ENCODE data around the gene APOO.

APOO gene

DNA sequence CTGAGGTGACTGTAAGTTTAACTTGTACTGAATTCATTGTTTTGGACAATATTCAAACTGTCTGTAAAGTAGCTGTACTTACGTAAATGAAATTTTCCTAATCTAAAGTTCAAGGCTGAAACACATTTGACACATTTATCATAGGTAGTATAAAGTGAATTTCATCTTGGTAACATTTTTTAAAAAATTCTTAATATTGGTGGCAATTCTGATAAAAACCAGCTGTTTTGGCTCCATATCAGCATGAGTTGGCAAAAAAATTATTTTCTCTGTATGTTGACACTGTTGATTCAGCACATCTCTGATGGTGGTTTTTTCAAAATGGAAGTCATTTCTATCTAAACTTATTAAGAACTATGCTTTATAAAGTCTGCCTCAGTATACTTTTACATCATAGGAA, 31.0 kb upstream of the APOO start:
- Histone ChIP-seq H2BK120ac (ENCODE audit: low read depth, low read length) (no peak overlapping the region), H3K4me2 (ENCODE audit: insufficient read depth, low read length, poor library complexity, severe bottlenecking) (no peak overlapping the region), H2BK5ac (ENCODE audit: low read length) (no peak overlapping the region), H3K36me3 (replicated peaks in 1 of 2; ENCODE audit: control insufficient read depth in 2 of 2, insufficient read depth in 2 of 2, low read length in 2 of 2) (no peaks in the 10 kb centered on the region), H2BK15ac (ENCODE audit: low read length) (no peak overlapping the region), H3K9ac (ENCODE audit: low read depth, low read length, poor library complexity) (no peak overlapping the region), H3K27ac (replicated peaks; ENCODE audit: low read length) (no peak overlapping the region), H4K8ac (ENCODE audit: low read depth, low read length) (no peak overlapping the region), H3K27me3 (ENCODE audit: control insufficient read depth in 3 of 3, insufficient read depth in 3 of 3, low read depth in 1 of 3, low read length in 3 of 3) (no peaks in the 10 kb centered on the region), H3K4me1 (ENCODE audit: control insufficient read depth in 2 of 2, insufficient read depth in 1 of 2, low read depth in 1 of 2, low read length in 2 of 2) (no peaks in the 10 kb centered on the region), H4K91ac (ENCODE audit: low read depth, low read length, poor library complexity) (no peak overlapping the region), H3K23ac (ENCODE audit: low read depth, low read length, poor library complexity) (no peak overlapping the region), H3K79me1 (ENCODE audit: low read depth, low read length) (no peaks in the 10 kb centered on the region), H3K4ac (ENCODE audit: low read length) (no peak overlapping the region), H2BK12ac (ENCODE audit: low read length) (no peak overlapping the region), H3K9me3 (replicated peaks in 1 of 2; ENCODE audit: control insufficient read depth in 2 of 2, insufficient read depth in 1 of 2, low read depth in 1 of 2, low read length in 2 of 2) (no peaks in the 10 kb centered on the region), H3K14ac (ENCODE audit: low read length) (no peak overlapping the region), H2AFZ (ENCODE audit: low read length) (no peak overlapping the region), H3K18ac (ENCODE audit: low read length) (no peak overlapping the region), H3K4me3 (ENCODE audit: low read length in 2 of 2) (no peak overlapping the region), H2AK5ac (ENCODE audit: low read depth, low read length) (no peak overlapping the region)
- no CpG with 5 or more reads among the region's 1 CpG for WGBS, 2 donors (ENCODE audit: extremely low coverage in 2 of 2, insufficient read length in 2 of 2, insufficient replicate concordance in 1 of 2)
- no peak for DNase-seq (ENCODE audit: low spot score)

DNA sequence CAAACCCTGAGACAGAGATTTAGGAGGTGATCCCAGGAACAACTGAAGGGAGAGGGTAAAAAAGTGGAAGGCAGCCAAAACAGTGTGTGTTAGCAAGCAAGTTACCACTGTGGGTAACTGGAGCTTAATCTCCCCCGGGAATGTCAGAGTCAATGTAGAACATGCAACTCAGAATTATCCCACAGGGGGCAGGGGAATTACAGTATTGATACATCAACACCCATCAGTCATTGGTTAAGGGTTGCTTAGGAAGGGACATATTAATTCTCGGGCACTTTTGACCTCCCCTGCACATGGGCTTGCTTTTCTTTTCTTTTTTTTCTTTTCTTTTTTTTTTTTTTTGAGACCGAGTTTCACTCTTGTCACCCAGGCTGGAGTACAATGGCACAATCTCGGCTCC, 29.4 kb upstream of the APOO start:
- H3K14ac ChIP-seq (ENCODE audit: low read length): no peak overlapping the region
- no peak overlapping the region for H3K4ac ChIP-seq (ENCODE audit: low read length)
- no peaks in the 10 kb centered on the region for H3K79me1 ChIP-seq (ENCODE audit: low read depth, low read length)
- no peak for DNase-seq (ENCODE audit: low spot score)
- no peak overlapping the region for H3K23ac ChIP-seq (ENCODE audit: low read depth, low read length, poor library complexity)
- H3K4me2 ChIP-seq (ENCODE audit: insufficient read depth, low read length, poor library complexity, severe bottlenecking): no peak overlapping the region
- no peak overlapping the region for H2AFZ ChIP-seq (ENCODE audit: low read length)
- no peak overlapping the region for H4K8ac ChIP-seq (ENCODE audit: low read depth, low read length)
- H2BK5ac ChIP-seq (ENCODE audit: low read length): no peak overlapping the region
- H3K4me1 ChIP-seq (ENCODE audit: control insufficient read depth in 2 of 2, insufficient read depth in 1 of 2, low read depth in 1 of 2, low read length in 2 of 2): no peaks in the 10 kb centered on the region
- H2BK120ac ChIP-seq (ENCODE audit: low read depth, low read length): no peak overlapping the region
- WGBS, 2 donors (ENCODE audit: extremely low coverage in 2 of 2, insufficient read length in 2 of 2, insufficient replicate concordance in 1 of 2): no CpG with 5 or more reads among the region's 4 CpGs
- H4K91ac ChIP-seq (ENCODE audit: low read depth, low read length, poor library complexity): no peak overlapping the region
- no peaks in the 10 kb centered on the region for H3K36me3 ChIP-seq (replicated peaks in 1 of 2; ENCODE audit: control insufficient read depth in 2 of 2, insufficient read depth in 2 of 2, low read length in 2 of 2)
- no peak overlapping the region for H2AK5ac ChIP-seq (ENCODE audit: low read depth, low read length)
- no peak overlapping the region for H3K4me3 ChIP-seq (ENCODE audit: low read length in 2 of 2)
- no peak overlapping the region for H2BK12ac ChIP-seq (ENCODE audit: low read length)
- H3K18ac ChIP-seq (ENCODE audit: low read length): no peak overlapping the region
- H3K27ac ChIP-seq (replicated peaks; ENCODE audit: low read length): no peak overlapping the region
- H3K9ac ChIP-seq (ENCODE audit: low read depth, low read length, poor library complexity): no peak overlapping the region
- no peaks in the 10 kb centered on the region for H3K27me3 ChIP-seq (ENCODE audit: control insufficient read depth in 3 of 3, insufficient read depth in 3 of 3, low read depth in 1 of 3, low read length in 3 of 3)
- H3K9me3 ChIP-seq (replicated peaks in 1 of 2; ENCODE audit: control insufficient read depth in 2 of 2, insufficient read depth in 1 of 2, low read depth in 1 of 2, low read length in 2 of 2): no peaks in the 10 kb centered on the region
- no peak overlapping the region for H2BK15ac ChIP-seq (ENCODE audit: low read length)

GRCh38 chrX:23936180-23936579, 28.4 kb upstream of the APOO start:
- Histone ChIP-seq H2BK5ac (ENCODE audit: low read length) (no peak overlapping the region), H3K18ac (ENCODE audit: low read length) (no peak overlapping the region), H3K79me1 (ENCODE audit: low read depth, low read length) (no peaks in the 10 kb centered on the region), H3K9ac (ENCODE audit: low read depth, low read length, poor library complexity) (no peak overlapping the region), H3K4ac (ENCODE audit: low read length) (no peak overlapping the region), H3K4me3 (ENCODE audit: low read length in 2 of 2) (no peak overlapping the region), H3K23ac (ENCODE audit: low read depth, low read length, poor library complexity) (no peak overlapping the region), H2AFZ (ENCODE audit: low read length) (no peak overlapping the region), H2AK5ac (ENCODE audit: low read depth, low read length) (no peak overlapping the region), H4K91ac (ENCODE audit: low read depth, low read length, poor library complexity) (no peak overlapping the region), H3K4me2 (ENCODE audit: insufficient read depth, low read length, poor library complexity, severe bottlenecking) (no peak overlapping the region), H2BK15ac (ENCODE audit: low read length) (no peak overlapping the region), H3K36me3 (replicated peaks in 1 of 2; ENCODE audit: control insufficient read depth in 2 of 2, insufficient read depth in 2 of 2, low read length in 2 of 2) (no peaks in the 10 kb centered on the region), H2BK120ac (ENCODE audit: low read depth, low read length) (no peak overlapping the region), H4K8ac (ENCODE audit: low read depth, low read length) (no peak overlapping the region), H3K9me3 (replicated peaks in 1 of 2; ENCODE audit: control insufficient read depth in 2 of 2, insufficient read depth in 1 of 2, low read depth in 1 of 2, low read length in 2 of 2) (no peaks in the 10 kb centered on the region), H2BK12ac (ENCODE audit: low read length) (no peak overlapping the region), H3K14ac (ENCODE audit: low read length) (no peak overlapping the region), H3K4me1 (ENCODE audit: control insufficient read depth in 2 of 2, insufficient read depth in 1 of 2, low read depth in 1 of 2, low read length in 2 of 2) (no peaks in the 10 kb centered on the region), H3K27ac (replicated peaks; ENCODE audit: low read length) (no peak overlapping the region), H3K27me3 (ENCODE audit: control insufficient read depth in 3 of 3, insufficient read depth in 3 of 3, low read depth in 1 of 3, low read length in 3 of 3) (no peaks in the 10 kb centered on the region)
- no peak for DNase-seq (ENCODE audit: low spot score)
- WGBS, 2 donors (ENCODE audit: extremely low coverage in 2 of 2, insufficient read length in 2 of 2, insufficient replicate concordance in 1 of 2): no CpG with 5 or more reads among the region's 1 CpG

DNA sequence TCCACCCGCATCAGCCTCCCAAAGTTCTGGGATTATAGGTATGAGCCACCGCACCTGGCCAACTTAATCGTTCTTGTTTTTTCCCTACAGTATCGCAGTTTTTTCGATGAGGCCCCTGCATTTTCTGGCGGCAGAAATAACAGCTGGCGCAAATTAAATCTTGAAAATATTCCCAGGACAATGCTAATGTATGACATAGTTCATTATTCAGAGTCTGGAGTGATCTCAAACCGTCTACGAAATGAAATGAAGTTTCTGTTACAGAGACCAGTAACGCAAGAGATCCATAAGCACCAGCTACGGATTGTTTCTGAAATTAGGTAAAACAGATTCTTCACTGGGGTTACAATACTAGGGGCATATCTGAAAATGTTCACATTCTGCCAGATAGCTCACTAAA, 27.4 kb upstream of the APOO start:
- Histone ChIP-seq H3K9ac (ENCODE audit: low read depth, low read length, poor library complexity) (no peak overlapping the region), H3K4me2 (ENCODE audit: insufficient read depth, low read length, poor library complexity, severe bottlenecking) (no peak overlapping the region), H3K14ac (ENCODE audit: low read length) (no peak overlapping the region), H3K18ac (ENCODE audit: low read length) (no peak overlapping the region), H2BK5ac (ENCODE audit: low read length) (no peak overlapping the region), H3K27me3 (ENCODE audit: control insufficient read depth in 3 of 3, insufficient read depth in 3 of 3, low read depth in 1 of 3, low read length in 3 of 3) (no peaks in the 10 kb centered on the region), H3K4ac (ENCODE audit: low read length) (no peak overlapping the region), H2AK5ac (ENCODE audit: low read depth, low read length) (no peak overlapping the region), H3K4me3 (ENCODE audit: low read length in 2 of 2) (no peak overlapping the region), H3K27ac (replicated peaks; ENCODE audit: low read length) (no peak overlapping the region), H2AFZ (ENCODE audit: low read length) (no peak overlapping the region), H2BK12ac (ENCODE audit: low read length) (no peak overlapping the region), H3K36me3 (replicated peaks in 1 of 2; ENCODE audit: control insufficient read depth in 2 of 2, insufficient read depth in 2 of 2, low read length in 2 of 2) (no peaks in the 10 kb centered on the region), H2BK120ac (ENCODE audit: low read depth, low read length) (no peak overlapping the region), H3K23ac (ENCODE audit: low read depth, low read length, poor library complexity) (no peak overlapping the region), H3K79me1 (ENCODE audit: low read depth, low read length) (no peaks in the 10 kb centered on the region), H4K8ac (ENCODE audit: low read depth, low read length) (no peak overlapping the region), H2BK15ac (ENCODE audit: low read length) (no peak overlapping the region), H4K91ac (ENCODE audit: low read depth, low read length, poor library complexity) (no peak overlapping the region), H3K9me3 (replicated peaks in 1 of 2; ENCODE audit: control insufficient read depth in 2 of 2, insufficient read depth in 1 of 2, low read depth in 1 of 2, low read length in 2 of 2) (no peaks in the 10 kb centered on the region), H3K4me1 (ENCODE audit: control insufficient read depth in 2 of 2, insufficient read depth in 1 of 2, low read depth in 1 of 2, low read length in 2 of 2) (no peaks in the 10 kb centered on the region)
- no peak for DNase-seq (ENCODE audit: low spot score)
- no CpG with 5 or more reads among the region's 11 CpGs for WGBS, 2 donors (ENCODE audit: extremely low coverage in 2 of 2, insufficient read length in 2 of 2, insufficient replicate concordance in 1 of 2)
